GM18507 (cell line): ENCODE measurements around the gene MFSD6.
A peak's percentile ranks its signal among the peaks of the same experiment; 100 is the strongest.
"Not testable (repeated sequence)": the region's sequence is repeated elsewhere in the genome, so short reads cannot be mapped to it uniquely, and the experiment has no call there.

Source experiments
- DNase-seq: peaks from one replicate; pipeline ENCODE4 v3.0.0; 2011; ENCODE audit warnings: low read depth; ENCODE audit not compliant: insufficient read length; ENCODE audit errors: extremely low spot score
- FAIRE-seq: peaks from 2 replicates; lab custom pipeline; 2011; peaks lifted over from hg19 to GRCh38; lab: Jason Lieb, UNC

MFSD6 gene

DNA sequence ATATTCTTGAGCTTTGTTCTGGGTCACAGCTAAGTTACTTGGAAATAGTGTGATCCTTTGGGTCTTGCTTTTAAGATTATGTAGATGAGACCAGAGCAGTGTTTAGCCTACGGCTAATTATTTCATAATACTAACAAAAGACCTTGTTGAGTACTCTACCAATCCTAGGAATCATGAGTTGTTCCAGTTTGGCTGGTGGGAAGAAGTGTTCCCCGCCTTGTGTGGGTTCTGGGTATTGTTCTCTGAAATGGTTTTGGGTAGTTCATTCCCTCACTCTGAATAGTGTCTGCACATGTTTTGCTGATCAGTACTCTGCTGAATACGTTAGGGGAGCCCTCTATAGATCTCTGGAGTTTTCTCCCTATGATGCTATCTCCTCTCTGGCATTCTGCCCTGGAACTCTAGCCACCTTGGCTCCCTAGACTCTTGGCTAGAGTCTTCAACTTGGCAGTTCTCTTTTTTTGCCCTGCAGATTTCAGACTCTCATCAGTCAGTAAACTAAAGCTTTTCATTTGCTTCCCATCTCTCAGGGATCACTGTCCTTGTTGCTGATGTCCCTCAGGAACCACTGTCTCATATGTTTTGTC, 78.0 kb downstream of the MFSD6 start:
- DNase-seq: no peak
- no peak for FAIRE-seq

DNA sequence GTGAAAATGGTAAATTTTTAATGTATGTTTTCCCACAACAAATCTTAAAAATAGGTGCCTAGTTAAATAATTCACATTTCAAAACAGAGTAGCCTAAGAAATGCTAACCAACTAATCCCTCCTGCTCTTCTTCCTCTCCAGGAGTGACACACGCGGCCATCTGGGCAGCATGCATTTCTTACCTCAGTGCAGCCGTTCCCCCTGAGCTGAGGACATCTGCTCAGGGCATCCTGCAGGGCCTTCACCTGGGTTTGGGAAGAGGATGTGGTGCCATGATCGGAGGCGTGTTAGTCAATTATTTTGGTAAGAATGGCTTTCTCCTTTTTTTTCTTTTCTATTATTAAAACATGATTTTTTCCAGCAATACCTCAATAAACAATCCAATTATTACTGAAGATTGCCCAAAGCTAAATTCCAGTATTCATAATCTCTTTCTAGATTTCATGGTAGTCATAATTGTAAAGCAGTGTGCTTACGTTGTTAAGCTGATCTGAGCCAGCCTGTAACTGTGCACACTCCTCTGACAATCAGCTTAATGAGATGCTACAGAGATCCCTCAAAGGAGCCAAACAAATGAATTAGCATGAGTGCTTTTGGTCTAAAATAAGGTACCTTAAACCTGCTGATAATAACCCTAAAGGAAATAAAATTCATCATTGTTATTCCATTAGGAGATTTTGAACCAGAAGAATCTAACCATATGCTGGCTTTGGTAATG, 80.5 kb downstream of the MFSD6 start:
- DNase-seq (no peak), FAIRE-seq (no peak)

DNA sequence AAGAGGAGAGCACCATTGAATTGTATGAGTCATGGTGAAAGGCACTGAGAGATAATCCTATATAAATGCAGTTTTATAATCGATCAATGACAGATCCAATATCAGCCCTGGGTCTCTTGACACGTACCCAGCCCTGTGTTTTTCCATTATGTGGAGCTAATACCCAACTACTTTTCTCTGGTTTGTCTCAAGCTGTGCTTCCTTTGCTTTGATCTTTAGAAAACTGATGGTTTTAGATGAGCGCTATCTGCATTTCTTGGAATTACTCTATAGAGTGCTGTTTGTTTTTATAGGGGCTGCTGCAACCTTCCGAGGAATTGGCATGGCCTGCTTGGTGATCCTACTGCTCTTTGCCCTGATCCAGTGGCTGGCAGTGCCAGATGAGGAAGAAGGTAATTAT, 81.3 kb downstream of the MFSD6 start:
- no peak for FAIRE-seq

DNA sequence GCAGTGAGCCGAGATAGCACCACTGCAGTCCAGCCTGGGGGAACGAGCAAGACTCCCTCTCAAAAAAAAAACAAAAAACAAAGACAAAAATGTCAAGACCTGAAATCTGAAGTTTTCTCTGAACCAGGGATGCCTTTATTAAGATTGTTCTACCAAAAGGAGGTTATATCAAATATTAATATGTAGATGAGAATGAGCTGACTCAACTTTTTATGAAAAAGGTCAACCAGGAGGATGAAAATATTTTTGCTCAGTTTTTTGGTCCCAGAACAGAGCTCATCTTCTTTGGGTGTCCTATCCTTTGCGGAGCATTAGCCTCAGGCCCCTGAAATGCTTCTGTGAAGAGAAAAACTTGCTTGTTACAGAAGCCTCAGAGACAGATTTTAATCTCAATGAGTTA, 82.3 kb downstream of the MFSD6 start:
- no peak for DNase-seq
- no peak for FAIRE-seq

More for the DNA sequence above, 81.3 kb downstream of the MFSD6 start:
- DNase-seq: no peak

DNA sequence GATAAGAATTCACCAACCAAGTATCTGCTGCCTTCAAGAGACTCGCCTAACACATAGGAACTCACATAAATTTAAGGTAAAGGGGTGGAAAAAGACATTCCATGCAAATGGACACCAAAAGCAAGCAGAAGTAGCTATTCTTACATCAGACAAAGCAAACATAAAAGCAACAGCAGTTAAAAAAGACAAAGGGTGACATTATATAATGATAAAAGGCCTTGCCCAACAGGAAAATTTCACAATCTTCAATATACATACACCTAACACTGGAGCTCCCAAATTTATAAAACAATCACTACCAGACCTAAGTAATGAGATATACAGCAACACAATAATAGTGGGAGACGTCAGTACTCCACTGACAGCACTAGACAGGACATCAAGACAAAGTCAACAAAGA, 84.9 kb downstream of the MFSD6 start:
- DNase-seq (no peak), FAIRE-seq (no peak)

DNA sequence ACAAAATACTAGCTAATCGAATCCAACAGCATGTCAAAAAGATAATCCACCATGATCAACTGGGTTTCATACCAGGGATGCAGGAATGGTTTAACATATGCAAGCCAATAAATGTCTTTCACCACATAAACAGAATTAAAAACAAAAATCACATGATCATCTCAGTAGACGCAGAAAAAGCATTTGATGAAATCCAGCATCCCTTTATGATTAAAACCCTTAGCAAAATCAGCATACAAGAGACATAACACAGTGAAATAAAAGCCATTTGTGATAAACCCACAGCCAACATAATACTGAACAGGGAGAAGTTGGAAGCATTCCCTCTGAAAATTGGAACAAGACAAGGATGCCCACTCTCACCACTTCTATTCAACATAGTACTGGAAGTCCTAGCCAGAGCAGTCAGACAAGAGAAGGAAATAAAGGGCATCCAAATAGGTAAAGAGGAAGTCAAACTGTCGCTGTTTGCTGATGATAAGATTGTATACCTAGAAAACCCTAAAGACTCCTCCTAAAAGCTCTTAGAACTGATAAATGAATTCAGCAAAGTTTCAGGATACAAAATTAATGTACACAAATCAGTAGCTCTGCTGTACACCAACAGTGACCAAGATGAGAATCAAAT, 86.6 kb downstream of the MFSD6 start:
- DNase-seq, FAIRE-seq: not testable (repeated sequence)

DNA sequence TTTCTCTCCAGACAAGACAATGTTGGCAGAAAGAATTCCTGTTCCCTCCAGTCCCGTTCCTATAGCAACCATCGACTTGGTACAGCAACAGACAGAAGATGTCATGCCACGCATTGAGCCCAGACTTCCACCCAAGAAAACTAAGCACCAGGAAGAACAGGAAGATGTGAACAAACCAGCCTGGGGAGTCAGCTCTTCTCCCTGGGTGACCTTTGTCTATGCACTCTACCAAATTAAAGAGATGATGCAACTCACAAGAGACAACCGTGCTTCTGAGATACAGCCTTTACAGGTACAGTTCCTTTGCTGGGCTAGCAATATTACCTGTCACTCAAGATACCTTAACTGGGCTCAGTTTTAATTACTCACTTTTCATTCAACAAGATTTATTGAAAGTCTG, 89.3 kb downstream of the MFSD6 start:
- FAIRE-seq (no peak), DNase-seq (no peak)

DNA sequence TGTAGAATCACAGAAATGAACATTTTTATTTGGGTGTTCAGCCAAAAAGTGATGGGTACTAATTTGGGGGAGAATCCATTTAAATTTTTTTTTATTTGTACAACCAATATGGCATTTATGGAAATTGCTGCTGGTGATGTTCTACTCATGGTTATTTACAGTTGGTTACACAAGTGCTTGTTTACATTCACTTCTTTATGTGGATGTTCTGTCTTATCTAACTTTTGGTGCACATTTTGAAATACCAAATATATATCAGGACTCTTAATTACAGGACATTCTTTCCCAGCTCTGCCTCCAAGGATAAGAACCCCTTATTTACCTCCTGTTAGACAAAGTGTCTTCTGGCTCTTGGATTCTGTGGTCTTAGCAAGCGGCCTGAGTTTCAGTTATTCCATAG, 91.1 kb downstream of the MFSD6 start:
- DNase-seq (no peak), FAIRE-seq (no peak)

DNA sequence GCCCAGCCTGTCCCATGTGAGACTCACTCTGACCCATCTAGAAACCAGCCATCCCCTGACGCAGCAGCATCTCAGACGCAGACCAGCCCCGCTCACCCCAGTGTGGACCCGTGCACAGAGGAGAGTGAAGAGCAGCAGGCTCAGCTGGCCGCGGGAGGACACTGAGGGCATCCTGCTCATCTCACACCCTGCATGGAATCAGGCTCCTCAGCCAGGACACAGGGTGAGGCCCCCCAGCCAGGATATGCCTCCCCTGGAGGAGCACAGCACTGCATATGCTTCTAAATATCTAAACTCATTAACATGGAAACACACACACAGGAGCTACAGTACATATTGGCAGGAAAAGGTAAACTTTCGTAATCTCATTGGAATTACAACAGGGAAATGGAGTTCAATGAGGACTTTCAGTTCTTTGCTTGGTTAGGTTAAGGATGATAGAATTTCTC, 91.9 kb downstream of the MFSD6 start:
- no peak for DNase-seq
- no peak for FAIRE-seq

DNA sequence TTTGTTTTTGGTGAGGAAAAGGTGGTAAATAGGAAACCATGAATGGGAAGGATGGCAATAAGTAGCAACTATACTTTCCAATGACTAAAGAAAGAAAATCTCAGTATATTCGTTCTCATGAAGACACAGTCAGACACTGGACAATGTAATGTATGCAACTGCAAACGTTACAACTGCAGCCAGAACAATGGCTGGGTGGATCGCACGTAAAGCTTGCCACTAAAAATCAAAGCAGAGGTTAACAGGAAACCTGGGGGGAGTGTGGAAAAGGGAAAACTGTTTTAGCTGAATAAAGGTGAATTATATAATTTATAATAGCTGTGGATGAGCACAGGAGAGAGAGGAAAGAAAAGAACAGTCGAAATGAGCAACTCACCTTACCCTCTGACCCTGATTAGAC, 93.1 kb downstream of the MFSD6 start:
- FAIRE-seq: no peak
- no peak for DNase-seq

DNA sequence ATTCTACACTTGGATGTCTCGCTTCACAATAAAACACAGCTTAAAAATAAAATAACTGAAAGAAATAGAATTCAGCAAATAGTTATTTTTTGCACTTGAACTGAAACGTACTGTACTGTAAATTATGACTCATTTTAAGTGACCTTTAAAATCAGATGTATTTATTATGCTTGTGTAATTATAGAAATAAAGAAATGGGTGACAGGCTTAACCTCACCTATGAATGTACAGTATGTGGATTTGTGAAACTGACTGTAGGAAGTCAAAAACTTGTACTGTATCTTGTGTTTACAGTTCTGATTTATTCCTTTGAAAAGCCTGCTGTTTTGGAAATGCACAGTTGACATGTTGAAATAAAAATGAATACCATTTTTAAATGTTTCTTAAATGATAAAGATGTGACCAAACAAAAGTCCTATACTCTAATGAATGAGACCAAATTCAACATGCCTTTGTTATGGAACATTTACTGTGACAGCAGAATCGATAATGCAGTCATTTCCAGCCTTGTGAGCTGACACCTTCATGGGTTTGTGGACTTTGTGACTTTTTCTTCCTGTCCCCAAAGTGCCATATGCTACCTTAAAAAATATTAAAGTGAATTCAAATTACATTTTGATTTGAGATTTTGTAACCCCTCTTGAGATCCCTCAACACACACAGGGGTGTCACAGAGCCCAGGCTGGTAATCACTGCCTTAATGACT, 93.7 kb downstream of the MFSD6 start:
- peak; percentile 39 for FAIRE-seq
- no peak for DNase-seq

DNA sequence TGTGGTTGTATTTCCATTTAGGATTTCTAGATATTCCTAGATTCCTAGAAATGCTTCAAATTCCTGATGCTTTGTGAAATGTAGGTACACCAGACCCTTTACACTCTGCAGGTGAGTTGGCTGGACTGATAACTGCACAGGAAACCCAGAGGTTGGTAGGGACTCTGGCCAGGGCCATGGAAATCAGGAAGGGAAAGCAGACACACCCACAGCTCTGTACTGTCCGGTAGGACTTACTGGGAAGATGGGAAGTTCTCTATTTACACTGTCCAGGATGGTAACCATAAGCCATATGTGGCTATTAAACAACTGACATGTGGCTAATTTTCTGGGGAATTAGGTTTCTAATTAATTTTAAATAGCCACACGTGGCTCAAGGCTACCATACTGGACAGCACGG, 94.9 kb downstream of the MFSD6 start:
- DNase-seq: no peak
- FAIRE-seq: no peak

DNA sequence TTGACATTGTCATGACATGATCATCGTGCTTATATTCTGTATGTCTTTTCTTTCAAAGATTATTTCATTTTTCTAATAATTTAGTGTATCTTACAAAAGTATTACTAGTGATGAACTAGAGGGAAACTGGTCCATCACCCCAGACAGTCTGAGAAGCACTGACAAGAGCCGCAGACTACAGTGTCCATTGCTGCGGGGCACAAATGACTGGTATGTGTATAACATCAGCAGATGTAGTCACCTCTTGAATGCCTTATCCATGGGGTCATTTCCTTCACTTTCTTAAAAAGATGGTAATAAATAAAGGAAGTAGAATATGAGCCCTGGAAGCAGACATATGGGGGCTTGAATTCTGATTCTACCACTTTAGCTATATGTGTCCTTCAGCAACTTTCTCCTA, 96.8 kb downstream of the MFSD6 start:
- DNase-seq (no peak), FAIRE-seq (no peak)

DNA sequence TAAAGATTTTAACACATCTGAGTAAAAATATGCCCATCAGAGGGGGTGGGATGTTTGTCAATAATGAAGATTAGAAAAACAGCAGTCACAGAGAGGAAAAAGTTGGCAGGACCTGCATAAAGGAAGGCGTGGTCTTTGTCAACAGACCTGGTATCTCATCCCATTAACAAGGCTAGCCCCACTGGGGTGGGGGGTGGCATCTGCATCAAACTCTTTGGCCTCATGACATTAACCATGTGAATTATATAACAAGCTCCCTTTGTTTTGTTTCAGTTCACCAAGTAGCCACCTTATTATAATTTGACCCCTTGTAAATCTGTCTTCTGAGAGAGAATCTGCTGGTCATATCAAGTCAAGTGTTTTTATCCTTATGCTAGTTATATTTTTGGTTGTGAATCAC, 97.5 kb downstream of the MFSD6 start:
- no peak for FAIRE-seq

DNA sequence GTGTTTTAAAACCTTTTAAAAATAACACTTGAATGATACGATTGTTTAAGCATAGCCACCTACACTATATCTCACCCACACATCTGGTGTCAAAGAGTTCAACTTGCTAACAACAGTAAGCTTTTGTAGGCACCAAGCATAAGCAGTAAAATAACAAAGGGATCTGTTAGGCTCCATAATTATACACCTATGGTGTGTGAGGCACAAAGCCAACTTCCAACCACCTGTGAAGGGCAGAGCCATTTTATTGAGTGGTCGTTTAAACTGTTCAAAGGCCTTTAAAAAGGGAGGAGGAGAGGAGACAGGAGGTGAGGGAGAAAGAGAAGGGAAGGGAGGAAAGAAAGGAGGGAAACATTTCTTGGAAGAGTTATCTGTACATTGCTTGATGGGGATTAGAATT, 98.5 kb downstream of the MFSD6 start:
- FAIRE-seq (no peak), DNase-seq (no peak)

More for the DNA sequence above, 97.5 kb downstream of the MFSD6 start:
- no peak for DNase-seq

DNA sequence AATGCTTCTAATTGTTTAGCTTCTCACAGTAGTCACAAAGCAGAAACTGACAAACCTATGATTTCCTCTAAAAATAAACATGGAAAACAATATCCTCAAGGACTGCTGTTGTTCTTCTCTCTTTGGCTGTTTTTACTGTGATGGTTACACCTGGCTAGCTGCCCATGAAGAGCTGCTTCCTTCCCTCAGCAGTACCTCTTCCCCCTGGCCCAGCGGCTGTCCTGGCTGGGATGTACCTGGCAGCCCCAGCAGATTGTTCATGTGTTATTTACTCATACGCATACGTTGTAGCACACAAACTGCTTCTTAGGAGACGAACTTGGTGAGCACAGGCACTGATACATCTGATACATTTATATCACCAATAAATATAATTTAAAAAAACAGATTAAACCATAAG, 99.0 kb downstream of the MFSD6 start:
- DNase-seq (no peak), FAIRE-seq (no peak)

DNA sequence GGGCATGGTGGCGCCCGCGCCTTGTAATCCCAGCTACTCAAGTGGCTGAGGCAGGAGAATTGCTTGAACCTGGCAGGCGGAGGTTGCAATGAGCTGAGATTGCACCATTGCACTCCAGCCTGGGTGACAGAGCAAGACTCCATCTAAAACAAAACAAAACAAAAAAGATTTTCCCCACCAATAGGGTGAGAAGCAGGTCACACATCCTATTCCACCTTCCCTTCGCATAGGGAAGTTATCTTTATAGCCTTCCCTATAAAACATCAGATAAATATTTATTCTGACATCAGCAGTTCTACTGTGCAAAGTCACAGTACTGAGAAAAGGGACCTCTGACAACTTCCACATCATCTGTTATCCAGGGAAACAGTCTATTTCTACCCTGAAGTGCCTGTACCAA, 101.7 kb downstream of the MFSD6 start:
- DNase-seq, FAIRE-seq: not testable (repeated sequence)

DNA sequence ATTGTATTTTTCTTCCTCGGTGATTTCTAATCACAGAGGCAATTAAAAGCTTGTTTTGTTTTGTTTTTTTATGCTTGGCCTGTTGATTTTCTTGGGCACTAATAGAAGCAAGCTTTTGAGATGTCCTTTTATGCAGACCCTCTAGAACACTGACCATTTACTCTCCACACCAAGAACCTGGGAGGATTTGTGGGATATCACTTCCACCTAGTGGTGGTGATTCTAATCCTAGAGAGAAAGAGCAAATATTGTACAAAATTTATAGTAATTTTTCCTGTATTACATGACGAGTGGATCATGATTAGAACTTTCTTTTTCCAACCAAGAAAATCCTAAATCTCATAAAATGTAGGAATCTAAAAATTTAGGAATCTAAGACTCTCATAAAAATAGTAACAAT, 102.9 kb downstream of the MFSD6 start:
- DNase-seq (no peak), FAIRE-seq (peak; percentile 12)

DNA sequence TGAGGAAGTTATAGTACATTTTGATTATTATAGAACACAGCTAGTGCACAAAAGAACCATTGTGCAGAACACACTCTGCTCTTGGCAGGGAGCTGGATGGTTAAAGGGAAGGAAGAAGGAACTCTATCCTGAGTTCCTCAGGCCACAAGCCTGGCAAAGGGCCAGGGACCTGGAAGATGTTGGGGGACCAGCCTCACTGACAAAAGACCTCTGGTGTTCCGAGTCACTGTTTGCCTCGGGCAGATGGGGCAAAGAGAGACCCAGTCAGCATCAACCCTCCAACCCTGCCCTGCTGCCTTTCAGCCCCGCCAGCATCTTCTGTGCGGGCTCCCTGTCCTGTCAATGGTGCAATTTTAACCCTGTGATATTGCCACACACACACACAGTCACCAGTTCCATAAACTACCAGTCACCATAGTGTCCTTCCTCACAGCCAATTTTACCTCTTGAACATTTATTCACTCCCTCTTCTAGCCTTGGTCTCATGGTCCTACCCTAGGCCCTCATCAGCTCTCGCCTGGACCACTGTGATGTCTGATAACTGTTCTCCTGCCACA, 104.5 kb downstream of the MFSD6 start:
- FAIRE-seq: no peak

DNA sequence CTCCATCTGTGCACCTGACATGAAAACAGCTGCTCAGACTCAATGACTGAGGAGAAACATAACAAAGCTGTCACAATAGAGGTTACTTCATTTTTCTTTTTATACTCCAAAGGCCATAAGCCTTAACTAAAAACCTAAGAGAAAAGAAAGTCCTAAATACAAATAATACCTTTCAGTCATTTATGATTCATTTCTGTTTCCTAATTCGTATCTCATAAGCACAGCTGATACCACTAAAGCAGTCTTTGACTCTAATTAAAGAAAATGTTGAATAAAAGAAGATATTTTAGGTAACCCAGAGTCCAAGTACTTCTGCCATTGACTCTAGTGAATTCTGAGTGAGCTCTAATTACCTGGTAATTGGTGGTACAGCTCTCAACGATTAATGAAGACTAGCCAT, 105.7 kb downstream of the MFSD6 start:
- FAIRE-seq: no peak
- DNase-seq: no peak

More for the DNA sequence above, 104.5 kb downstream of the MFSD6 start:
- no peak for DNase-seq
